NK-92 (cell line): ENCODE measurements around the gene FREM1.
"Not testable (repeated sequence)": the region's sequence is repeated elsewhere in the genome, so short reads cannot be mapped to it uniquely, and the experiment has no call there.

Source experiments
- DNase-seq: peaks from one replicate; lab custom pipeline; 2025; ENCODE audit not compliant: unreplicated experiment; lab: John Stamatoyannopoulos, UW

Gene FREM1, protein sequence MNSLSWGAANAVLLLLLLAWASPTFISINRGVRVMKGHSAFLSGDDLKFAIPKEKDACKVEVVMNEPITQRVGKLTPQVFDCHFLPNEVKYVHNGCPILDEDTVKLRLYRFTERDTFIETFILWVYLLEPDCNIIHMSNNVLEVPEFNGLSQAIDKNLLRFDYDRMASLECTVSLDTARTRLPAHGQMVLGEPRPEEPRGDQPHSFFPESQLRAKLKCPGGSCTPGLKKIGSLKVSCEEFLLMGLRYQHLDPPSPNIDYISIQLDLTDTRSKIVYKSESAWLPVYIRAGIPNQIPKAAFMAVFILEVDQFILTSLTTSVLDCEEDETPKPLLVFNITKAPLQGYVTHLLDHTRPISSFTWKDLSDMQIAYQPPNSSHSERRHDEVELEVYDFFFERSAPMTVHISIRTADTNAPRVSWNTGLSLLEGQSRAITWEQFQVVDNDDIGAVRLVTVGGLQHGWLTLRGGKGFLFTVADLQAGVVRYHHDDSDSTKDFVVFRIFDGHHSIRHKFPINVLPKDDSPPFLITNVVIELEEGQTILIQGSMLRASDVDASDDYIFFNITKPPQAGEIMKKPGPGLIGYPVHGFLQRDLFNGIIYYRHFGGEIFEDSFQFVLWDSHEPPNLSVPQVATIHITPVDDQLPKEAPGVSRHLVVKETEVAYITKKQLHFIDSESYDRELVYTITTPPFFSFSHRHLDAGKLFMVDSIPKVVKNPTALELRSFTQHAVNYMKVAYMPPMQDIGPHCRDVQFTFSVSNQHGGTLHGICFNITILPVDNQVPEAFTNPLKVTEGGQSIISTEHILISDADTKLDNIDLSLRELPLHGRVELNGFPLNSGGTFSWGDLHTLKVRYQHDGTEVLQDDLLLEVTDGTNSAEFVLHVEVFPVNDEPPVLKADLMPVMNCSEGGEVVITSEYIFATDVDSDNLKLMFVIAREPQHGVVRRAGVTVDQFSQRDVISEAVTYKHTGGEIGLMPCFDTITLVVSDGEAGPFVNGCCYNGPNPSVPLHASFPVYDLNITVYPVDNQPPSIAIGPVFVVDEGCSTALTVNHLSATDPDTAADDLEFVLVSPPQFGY (N-terminal part only)

DNA sequence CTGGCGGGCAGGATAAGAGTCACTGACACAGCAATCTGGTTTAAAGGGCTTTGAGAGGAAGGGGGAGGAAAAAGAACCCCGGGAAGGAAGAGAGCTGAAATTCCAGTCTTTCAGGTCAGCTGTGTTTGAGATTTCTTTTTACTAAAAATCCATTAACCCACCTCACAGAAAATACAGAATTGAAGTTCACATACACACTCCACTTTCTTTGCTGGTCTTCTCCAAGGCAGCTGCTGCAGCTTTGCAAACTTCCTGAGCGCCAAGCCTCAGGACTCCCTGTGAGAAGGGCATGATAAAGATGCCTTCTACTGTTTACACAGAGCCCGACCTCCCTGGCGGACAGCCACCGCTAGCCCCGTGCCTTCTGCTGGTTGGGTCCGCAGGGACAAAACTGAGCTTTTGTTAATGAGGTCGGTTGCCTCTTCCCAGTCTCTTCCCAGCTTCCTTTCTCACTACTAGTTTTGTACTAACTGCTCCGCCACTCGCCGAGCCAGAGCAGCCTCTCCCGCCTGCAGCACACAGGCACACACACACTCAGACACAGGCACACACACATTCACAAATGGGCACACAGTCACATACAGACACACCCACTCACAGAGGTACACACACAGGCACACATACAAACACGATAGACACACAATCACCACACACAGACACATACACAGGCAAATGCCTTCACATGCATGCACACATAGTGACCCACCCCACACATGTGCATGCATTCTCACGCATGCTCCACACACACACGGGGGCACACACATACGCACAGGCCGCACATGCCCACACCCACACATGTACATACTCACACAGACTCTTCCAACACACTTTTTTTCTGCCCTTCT, at the start of gene FREM1:
Gene FREM1, minus strand, starts transcription at position 468 of the 845 bp plus-strand sequence. CDS start 41,451 bp downstream, outside the sequence.
- no peak for DNase-seq

DNA sequence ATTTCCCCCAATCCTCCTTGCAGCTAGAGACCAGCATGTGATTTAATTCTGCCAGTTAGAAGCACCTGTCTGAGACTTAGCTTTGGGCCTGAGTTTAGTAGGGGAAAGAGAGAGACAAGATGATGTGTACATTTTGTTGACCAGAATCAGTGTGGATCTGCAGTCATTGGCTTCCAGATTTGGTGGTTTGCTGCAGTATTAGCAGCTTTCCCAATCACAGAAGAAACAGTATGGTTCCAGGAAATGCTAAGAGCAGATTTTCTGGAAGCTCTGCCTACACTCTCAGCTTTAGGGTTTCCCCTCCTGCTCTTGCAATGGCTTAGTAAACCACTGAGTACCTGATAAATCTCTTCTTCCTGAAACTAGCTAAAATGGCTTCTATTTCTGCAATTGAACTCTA, 48.8 kb upstream of the FREM1 start:
- no peak for DNase-seq

DNA sequence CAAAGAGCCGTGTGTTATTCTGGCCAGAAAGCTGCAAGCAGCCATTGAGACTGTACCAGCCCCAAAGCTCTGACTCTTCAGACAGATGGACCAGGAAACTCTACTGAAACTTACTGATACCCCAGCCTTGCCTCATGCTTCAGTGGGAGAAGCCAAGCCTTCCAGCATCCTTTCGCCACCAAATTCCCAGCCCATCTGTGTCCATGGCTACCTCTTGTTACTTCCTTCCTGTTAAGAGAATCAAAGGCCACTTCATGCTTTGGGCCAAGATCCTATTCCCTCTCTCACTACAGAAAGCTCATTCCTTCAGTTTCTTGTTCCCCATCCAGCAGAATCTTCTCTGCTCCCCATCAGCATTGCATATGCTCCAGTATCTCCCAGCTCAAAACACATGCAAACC, 46.9 kb upstream of the FREM1 start:
- DNase-seq: no peak

DNA sequence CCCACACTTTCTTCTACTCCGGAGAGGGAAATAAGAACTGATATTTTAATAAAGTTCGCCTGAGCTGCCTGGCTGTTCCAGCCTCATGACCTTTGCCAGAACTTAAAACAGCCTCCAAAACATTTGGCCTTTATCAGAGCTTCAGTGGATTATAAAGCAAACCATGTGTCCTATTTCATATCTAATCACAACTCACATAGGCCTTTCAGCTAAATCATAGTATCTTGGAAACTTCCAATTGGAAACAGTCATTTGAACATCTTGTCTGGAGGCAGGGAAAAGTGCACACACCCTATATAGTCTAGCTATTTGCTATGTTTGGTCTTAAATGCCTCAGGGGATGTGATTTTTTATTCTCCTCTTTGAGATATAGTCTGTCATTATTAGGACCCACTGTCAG, 46.0 kb upstream of the FREM1 start:
- DNase-seq: no peak

DNA sequence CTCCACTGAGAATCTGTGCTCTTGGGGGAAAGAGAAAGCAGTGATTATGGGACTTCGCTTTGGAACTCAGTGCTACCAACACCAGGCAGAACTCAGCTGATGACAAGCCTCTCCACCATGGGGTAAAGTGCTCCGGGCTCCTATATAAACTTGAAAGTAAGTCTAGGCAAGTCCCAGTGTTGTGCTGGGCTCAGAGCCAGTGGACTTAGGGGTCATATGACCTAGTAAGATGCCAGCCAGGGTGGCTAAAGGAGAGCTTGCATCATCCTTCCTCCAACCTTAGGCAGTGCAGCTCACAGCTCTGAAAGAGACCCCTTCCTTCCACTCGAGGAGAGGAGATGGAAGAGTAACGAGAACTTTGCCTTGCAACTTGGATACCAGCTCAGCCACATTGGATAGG, 35.1 kb upstream of the FREM1 start:
- DNase-seq: no peak

DNA sequence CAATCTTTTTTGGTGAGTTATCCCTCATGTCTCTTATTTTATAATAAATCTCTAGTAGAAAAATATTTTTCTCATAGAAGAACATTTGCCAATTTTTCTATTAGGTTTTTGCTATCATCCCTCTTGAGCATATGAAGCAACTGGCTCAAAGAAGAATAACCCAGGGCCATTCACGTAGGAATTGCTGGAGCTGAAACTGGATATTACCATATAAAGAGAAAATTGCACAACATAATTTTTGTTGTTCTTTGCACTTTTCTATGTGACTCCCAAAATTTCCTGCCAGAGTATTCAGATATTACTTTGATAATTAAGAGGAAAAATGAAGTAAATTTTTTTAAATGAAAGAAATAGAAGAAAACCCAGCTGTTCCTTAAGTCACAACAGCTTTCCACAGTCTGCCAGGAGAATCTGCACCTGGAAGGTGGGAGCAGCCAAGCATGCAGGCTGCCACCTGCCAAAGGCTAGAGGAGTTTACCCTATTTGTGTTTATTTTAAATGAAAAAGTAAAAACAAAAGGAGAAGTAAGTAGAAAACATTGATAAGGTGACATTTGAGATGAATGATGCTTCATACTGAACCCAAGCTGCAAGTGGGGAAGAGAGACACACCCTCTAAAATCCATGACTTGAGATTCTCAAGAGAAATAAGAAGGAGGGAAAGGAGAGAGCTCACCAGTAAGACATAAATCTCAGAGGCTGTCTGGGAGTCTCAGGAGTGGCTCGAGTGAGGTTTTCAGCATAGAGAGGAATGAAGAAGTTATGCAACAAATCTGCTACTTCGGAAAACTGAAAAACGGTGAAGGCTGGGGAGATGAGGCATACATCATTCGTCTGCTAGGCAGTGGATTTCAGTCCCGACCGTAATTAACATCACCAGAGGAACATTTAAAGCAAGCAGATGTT, 31.5 kb upstream of the FREM1 start:
- no peak for DNase-seq

DNA sequence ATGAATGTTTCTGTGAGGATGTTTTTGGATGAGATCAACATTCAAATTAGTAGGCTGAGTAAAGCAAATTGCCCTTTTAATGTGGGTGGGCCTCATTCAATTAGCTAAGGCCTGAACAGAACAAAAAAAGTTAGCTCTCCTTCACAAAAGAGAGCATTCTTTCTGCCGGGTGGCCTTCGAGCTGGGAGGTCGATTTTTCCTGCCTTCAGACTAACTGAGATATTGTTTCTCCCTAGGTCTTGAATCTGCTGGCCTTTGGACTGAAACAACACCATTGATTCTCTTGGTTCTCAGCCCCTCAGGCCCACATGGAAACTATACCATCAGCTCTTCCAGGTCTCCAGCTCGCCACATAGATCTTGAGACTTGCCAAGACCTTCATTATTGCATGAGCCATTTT, 29.1 kb upstream of the FREM1 start:
- DNase-seq: no peak

DNA sequence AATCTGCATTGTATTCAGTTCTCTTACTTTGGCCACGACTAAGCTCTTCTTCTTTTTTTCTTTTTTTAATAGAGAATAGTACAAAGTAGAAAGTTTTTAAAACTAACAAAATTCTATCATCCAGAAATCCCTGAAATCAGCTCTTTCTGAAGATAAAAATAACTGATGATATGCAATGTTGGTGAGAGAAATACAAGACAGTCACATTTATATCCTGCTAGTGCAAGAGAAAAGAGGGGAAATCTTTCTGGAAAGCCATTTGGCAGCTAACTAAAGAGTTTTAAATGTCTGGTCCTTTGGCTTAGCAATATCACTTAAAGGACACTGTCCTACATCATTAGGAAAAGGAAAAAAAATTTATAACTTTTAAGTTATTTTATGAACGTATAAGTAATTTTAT, 27.0 kb upstream of the FREM1 start:
- no peak for DNase-seq

DNA sequence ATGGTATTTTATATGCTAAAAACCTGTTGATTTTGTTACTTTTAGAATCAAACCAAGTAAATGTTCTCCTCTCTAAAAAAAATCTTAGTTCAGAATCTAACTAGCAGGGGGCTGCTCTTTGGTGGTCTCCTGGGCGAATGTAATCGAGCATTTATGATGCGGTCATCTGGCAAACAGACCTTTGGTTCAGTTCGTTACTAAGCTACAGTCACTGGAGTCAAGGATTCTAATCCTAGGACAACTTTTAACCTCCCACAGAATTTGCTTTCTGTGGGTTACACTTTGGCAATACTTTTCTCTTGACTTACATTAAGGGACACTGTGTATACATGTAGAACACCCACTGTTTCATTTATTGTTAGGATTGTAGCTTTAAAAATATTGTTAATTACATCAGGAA, 26.3 kb upstream of the FREM1 start:
- no peak for DNase-seq

DNA sequence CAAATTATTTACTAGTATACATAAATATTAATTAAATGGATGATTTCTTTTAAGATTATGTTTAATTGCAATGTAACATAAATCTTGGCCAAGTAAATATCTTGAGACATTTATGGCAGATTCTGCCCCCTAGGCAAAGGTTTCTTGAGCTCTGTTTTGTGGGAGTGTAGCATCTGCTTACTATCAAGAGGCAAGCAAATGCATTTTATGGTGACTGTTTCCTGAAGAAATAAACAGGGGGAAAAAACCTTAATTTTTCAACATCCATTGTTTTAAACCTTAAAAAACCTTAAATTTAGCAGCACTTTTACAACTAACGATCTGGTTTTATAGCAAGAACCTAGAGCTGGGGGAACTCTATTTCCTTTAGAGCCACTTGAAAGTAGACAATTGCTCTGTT, 25.7 kb upstream of the FREM1 start:
- DNase-seq: no peak

DNA sequence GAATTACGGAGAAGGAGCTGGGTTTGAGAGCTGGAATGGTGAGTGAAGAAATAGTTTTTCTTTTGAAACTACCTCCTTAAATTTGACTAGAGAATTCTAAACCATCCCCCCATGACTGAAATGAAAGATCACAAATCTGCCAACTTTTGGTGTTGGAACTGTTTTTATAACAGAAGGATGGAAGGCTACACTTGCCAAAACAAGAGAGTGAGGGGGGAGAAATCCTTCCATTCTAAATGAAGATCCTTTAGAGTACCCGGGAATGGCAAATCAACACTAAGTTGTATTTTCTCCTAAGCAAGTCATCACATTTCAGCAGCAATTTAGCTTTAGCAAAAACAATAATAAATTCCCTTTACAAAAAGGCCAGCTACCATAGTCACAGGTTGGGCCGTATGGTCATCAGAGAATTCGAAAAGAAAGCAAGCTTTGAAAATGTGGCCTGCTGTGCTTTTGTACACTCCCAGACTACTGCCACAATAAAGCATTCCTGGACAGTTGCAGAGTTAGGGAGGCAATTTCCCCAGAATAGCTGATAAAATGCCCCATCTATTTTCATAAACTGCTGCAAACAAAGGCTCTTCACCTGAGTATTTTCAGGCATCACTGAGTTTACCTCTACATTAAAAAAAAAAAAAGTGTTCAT, 25.0 kb upstream of the FREM1 start:
- DNase-seq: no peak

DNA sequence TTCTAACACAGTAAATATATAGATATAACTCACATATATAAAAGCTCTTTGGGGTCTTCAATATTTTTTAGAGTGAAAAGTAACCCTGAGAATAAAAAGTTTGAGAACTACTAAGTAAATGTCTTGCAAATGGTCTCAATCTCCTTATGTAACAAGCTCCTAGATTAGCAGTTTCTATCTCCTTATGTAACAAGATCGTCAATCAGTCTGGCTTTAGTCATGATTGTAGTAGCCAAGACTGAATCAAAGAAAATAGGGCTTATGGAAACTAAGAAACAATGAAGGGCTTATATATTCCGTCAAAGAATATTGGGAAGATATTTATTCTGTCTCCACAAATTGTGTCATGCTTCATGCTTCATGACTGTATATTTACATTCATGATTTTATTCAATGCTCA, 22.4 kb upstream of the FREM1 start:
- no peak for DNase-seq

DNA sequence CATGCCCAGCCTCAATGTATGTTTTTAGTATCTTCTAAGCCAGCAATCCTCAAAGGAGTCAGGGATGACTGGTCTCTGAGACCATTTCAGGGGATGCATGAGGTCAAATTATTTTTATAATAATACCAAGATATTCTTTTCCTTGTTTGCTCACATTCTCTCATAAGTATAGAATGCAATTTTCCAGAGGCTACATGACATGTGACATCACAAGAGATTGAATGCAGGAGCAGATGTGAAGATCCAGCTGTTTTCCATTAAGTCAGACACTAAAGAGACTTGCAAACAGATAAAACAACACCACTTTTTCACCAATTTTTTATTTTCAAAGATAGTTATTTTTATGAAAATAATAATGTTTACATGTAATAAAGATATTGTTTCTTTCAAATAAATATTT, 22.0 kb upstream of the FREM1 start:
- DNase-seq: no peak

DNA sequence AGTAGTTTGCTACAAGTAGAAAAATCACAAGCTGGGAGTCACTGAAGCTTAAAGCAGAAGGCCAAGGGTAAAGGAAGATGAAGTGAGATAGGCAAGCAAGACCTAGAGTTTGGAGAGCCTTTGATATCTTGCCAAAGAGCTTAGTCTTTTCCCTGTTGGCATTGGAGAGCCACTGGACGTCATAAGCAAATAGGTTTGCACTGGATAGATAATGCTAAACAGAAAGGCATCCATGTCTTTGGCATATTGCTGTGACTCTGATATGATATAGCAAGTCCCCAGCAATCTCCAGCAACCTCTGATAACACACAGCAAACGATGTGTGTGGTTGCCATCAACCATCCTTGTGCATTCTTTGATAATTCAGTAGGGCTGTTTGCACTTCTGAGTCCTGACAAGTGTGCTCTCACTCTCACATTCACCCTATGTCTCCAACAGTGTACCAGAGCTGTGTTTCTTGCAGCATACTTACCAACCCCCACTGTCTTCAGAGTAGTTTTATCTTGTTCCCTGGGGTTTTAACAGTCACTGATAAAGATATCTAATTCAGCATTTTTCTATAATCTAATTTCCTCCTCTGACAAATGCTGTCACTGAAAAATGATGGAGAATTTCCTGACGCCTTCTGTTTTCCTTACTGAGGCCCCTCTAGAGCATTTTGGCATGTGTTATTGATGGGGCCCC, 16.9 kb upstream of the FREM1 start:
- no peak for DNase-seq

DNA sequence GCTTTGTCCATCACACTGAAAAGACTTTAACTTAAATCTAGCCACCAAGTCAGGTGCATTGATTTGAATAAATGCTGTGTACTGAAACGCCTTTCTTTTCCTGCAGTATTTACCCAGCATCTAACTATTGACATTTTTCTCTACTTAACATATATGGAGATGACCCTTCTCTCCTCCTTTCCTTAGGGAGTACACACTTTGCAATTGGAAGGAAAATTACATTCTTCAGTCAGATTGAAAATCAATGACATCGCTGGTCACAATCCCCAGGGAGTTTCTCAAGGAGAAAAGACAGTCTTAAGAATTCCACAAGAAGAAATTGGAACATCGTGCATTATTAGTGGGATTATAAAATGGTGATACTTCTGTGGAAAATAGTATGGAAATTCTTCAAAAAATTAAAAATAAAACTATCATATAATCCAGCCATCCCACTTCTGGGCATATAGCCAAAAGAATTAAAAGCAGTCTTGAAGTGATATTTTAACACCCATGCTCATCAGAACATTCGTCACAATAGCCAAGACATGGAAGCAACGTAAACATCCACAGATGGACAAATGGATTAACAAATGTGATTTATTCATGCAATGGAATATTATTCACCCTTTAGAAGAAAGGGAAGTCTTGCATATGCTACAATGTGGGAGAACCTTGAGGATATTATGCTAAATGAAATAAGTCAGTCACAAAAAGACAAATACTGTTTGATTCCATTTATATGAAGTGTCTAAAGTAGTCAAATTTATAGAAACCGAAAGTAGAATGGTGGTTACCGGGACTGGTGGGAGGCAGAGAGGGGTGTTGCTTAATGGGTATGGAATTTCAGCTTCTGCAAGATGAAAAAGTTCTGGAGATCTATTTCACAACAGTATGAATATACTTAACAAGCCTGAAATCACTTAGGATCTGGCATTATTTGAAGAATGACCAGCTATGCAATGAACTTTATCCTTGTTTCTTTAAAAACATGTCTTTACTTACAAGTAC, 14.3 kb upstream of the FREM1 start:
- no peak for DNase-seq

DNA sequence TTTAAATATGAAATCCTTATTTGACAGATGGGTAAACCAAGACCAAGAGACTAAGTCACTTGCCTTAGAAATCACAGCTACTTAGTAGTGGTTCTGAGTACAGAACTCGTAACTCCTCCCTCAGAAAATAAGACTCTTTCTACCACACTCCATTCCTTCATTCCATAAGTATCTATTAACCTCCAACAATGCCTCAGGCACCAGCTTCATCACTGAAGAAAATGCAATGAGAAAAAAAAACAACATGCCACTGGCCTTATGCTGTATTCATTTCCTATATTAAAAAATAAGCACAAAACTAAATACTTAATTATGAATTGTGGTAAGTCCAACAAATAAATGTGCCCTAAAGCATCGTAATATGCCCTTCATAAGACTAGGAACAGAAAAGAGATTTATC, 13.5 kb upstream of the FREM1 start:
- no peak for DNase-seq

DNA sequence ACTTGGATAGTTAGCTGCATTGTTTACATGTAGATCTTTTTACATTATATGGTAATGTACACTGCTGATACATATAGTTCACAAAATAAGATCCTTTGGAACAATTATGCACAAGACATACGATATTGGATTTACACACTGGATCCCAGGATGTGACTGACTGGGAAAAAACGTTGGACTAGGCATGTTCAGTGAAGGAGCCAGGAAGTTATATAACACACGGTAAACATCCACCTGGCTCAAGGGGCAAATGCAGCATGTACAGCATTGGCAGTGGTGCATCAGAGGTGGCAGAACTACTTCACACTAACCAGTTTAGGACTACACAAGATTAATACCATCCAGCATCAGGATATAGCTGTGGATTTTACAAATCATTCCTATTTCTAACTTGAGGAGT, 10.6 kb upstream of the FREM1 start:
- not testable (repeated sequence) for DNase-seq

DNA sequence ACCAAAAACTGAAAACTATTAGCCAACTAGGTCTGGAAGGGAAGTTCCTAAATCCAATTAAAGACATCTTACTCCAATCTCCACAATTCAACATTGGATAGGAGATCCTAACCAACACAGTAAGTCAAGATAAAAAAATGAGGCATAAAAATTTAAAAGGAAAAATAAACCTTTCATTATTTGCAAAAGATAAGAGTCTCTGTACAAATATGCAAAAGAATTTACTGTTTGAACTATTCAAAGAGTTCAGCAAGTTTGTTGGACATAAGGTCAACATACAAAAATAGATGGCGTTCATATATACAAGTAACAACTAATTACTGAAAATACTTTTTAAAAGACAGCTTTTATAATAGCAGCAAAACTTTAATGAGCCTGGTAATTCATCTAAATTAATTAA, 3.1 kb upstream of the FREM1 start:
- no peak for DNase-seq
